Fibroblast of lung (primary cell): Measurements from ENCODE around the gene ST3GAL6.

Experiments
- CTCF ChIP-seq, 2 donors: IDR thresholded peaks in 1 of 2; conservative IDR thresholded peaks in 1 of 2; 1 replicate in 1 of 2; 2 replicates in 1 of 2; pipeline ENCODE4 v1.5.1; 2011 to 2012; ENCODE audit warnings: low read length in 2 of 2, control low read depth in 1 of 2, inconsistent platforms in 1 of 2, low read depth in 1 of 2, mild to moderate bottlenecking in 1 of 2
- EZH2 ChIP-seq: IDR thresholded peaks from 2 replicates; pipeline ENCODE4 v1.5.1; 2012; ENCODE audit warnings: low read length, control low read depth, mild to moderate bottlenecking; ENCODE audit errors: missing control alignments

- TF ChIP-seq CTCF (conservative IDR thresholded peaks at IDR 0.05 in 1 of 2, IDR thresholded peaks at IDR 0.05 in 1 of 2; ENCODE audit: low read depth in 1 of 2, low read length in 2 of 2) = no peak
- no peak for TF ChIP-seq EZH2
These were observed 12.5 kb downstream of the ST3GAL6 start for GRCh38 chr3:98775459-98776139.
